Glomerular endothelial cell (primary cell): ENCODE results near the gene SLAMF7. TPM values are rescaled to one million over a fixed set of nuclear protein-coding genes. Genes with fewer than 3 reads are reported as not detected.

Source experiments
- DNase-seq: peaks from one replicate; pipeline ENCODE4 v3.0.0-alpha.2; 2011; ENCODE audit warnings: low read depth, low spot score; ENCODE audit errors: extremely low read depth
- total RNA-seq: library from RNA; depleted of rRNA; stranded (reverse); fragments of >200 nt; gene quantifications from 2 replicates; pipeline ENCODE4 v1.2.3, GENCODE V29; 2015

The SLAMF7 gene
- total RNA-seq, 1 donor from 2014 or later, result not detected

- no peak for DNase-seq
Observed at GRCh38 chr1:160797271-160797709, 58.2 kb downstream of the SLAMF7 start.

- no peak for DNase-seq
Observed at GRCh38 chr1:160797861-160798273, 58.8 kb downstream of the SLAMF7 start.

- no peak for DNase-seq
Observed at GRCh38 chr1:160798439-160798838, 59.4 kb downstream of the SLAMF7 start.

- DNase-seq, result no peak
Observed at GRCh38 chr1:160799641-160800040, 60.6 kb downstream of the SLAMF7 start.

- no peak for DNase-seq
Observed at GRCh38 chr1:160800142-160800541, 61.1 kb downstream of the SLAMF7 start.

GRCh38 chr1:160800645-160801408 lies 61.8 kb downstream of the SLAMF7 start:
- DNase-seq, result no peak

GRCh38 chr1:160801836-160802580 lies 63.0 kb downstream of the SLAMF7 start:
- DNase-seq, result no peak

Other genes with a start within 250 kb of the SLAMF7 start
- gene SLAMF6, start 216.0 kb upstream of the SLAMF7 start, total RNA-seq, result not detected in 2 replicates
- not detected in 2 replicates for gene CD84, start 159.8 kb upstream of the SLAMF7 start, total RNA-seq
- not detected in 2 replicates for gene SLAMF1, start 92.2 kb upstream of the SLAMF7 start, total RNA-seq
- gene CD48, start 27.4 kb upstream of the SLAMF7 start, total RNA-seq, result not detected in 2 replicates
- gene LY9, start 56.9 kb downstream of the SLAMF7 start, total RNA-seq, result not detected in 2 replicates
- gene CD244, start 123.6 kb downstream of the SLAMF7 start, total RNA-seq, result not detected in 2 replicates
- gene ITLN1, start 145.9 kb downstream of the SLAMF7 start, total RNA-seq, result not detected in 2 replicates
- not detected in 2 replicates for gene ITLN2, start 215.6 kb downstream of the SLAMF7 start, total RNA-seq